ENCODE results near the gene ATE1. TPM values are rescaled to one million over a fixed set of nuclear protein-coding genes. Genes with fewer than 3 reads are reported as not detected.

ATE1 gene
- total and polyA plus RNA-seq, 9 donors, result 8.9 to 36.6 (median 31.2) TPM

- DNase-seq, result no peak
- Histone ChIP-seq H3K27ac (no peak overlapping the region), H3K4me3 (no peak overlapping the region), H3K4me1 (ENCODE audit: insufficient read depth) (no peaks in the 10 kb centered on the region), H3K36me3 (no peaks in the 10 kb centered on the region), H3K27me3 (no peaks in the 10 kb centered on the region), H3K9me3 (no peaks in the 10 kb centered on the region)
- TF ChIP-seq EP300 (IDR thresholded peaks at IDR 0.05), result no peak
- TF ChIP-seq POLR2A (IDR thresholded peaks at IDR 0.05), result no peak
- no peak for TF ChIP-seq CTCF (IDR thresholded peaks at IDR 0.05)
- intact Hi-C loops (cut with DNase I), result no loop called here
- 94 to 100% (median 96%) methylated on average over 1 of the region's 1 CpG for WGBS, 3 donors
Observed at GRCh38 chr10:121822180-121822579, 105.7 kb downstream of the ATE1 start.

GRCh38 chr10:121819049-121819448 lies 108.8 kb downstream of the ATE1 start:
- Histone ChIP-seq H3K9me3 (no peaks in the 10 kb centered on the region), H3K27me3 (no peaks in the 10 kb centered on the region), H3K27ac (no peak overlapping the region), H3K4me3 (no peak overlapping the region), H3K36me3 (no peaks in the 10 kb centered on the region), H3K4me1 (ENCODE audit: insufficient read depth) (no peaks in the 10 kb centered on the region)
- intact Hi-C loops (cut with DNase I), result no loop called here
- 63 to 71% (median 68%) methylated on average over 2 of the region's 2 CpGs for WGBS, 3 donors
- DNase-seq, result no peak
- TF ChIP-seq EP300 (IDR thresholded peaks at IDR 0.05) (no peak), POLR2A (IDR thresholded peaks at IDR 0.05) (no peak), CTCF (IDR thresholded peaks at IDR 0.05) (no peak)

- H3K27ac ChIP-seq, result no peak overlapping the region
- H3K27me3 ChIP-seq, result no peaks in the 10 kb centered on the region
- TF ChIP-seq POLR2A (IDR thresholded peaks at IDR 0.05), result no peak
- TF ChIP-seq CTCF (IDR thresholded peaks at IDR 0.05), result no peak
- TF ChIP-seq EP300 (IDR thresholded peaks at IDR 0.05), result no peak
- no peaks in the 10 kb centered on the region for H3K36me3 ChIP-seq
- intact Hi-C loops (cut with DNase I), result no loop called here
- H3K4me3 ChIP-seq, result no peak overlapping the region
- DNase-seq, result no peak
- H3K9me3 ChIP-seq, result no peaks in the 10 kb centered on the region
- no peaks in the 10 kb centered on the region for H3K4me1 ChIP-seq (ENCODE audit: insufficient read depth)
- WGBS, 3 donors, result 40 to 60% (median 57%) methylated on average over 2 of the region's 2 CpGs
Observed at GRCh38 chr10:121818599-121818998, 109.2 kb downstream of the ATE1 start.

GRCh38 chr10:121816197-121816596 lies 111.6 kb downstream of the ATE1 start:
- H3K27ac ChIP-seq, result no peak overlapping the region
- TF ChIP-seq POLR2A (IDR thresholded peaks at IDR 0.05) (no peak), EP300 (IDR thresholded peaks at IDR 0.05) (no peak), CTCF (IDR thresholded peaks at IDR 0.05) (no peak)
- no peaks in the 10 kb centered on the region for H3K9me3 ChIP-seq
- DNase-seq, result no peak
- no peaks in the 10 kb centered on the region for H3K4me1 ChIP-seq (ENCODE audit: insufficient read depth)
- no peak overlapping the region for H3K4me3 ChIP-seq
- intact Hi-C loops (cut with DNase I), result no loop called here
- H3K27me3 ChIP-seq, result no peaks in the 10 kb centered on the region
- WGBS, 3 donors, result 95 to 100% (median 98%) methylated on average over 1 of the region's 1 CpG
- no peaks in the 10 kb centered on the region for H3K36me3 ChIP-seq

GRCh38 chr10:121813857-121814256 lies 114.0 kb downstream of the ATE1 start:
- Histone ChIP-seq H3K27me3 (no peaks in the 10 kb centered on the region), H3K4me1 (ENCODE audit: insufficient read depth) (no peaks in the 10 kb centered on the region), H3K36me3 (no peaks in the 10 kb centered on the region), H3K4me3 (no peak overlapping the region), H3K27ac (no peak overlapping the region), H3K9me3 (no peaks in the 10 kb centered on the region)
- intact Hi-C loops (cut with DNase I), result no loop called here
- WGBS, 3 donors, result 79 to 84% (median 80%) methylated on average over 4 of the region's 4 CpGs
- no peak for DNase-seq
- TF ChIP-seq EP300 (IDR thresholded peaks at IDR 0.05), result no peak
- TF ChIP-seq CTCF (IDR thresholded peaks at IDR 0.05), result no peak
- no peak for TF ChIP-seq POLR2A (IDR thresholded peaks at IDR 0.05)
